SJCRH30 (cell line): ENCODE measurements around the gene PTPRE. TPM values are rescaled to one million over a fixed set of nuclear protein-coding genes. Genes with fewer than 3 reads are reported as not detected.
"Not testable (repeated sequence)": the region's sequence is repeated elsewhere in the genome, so short reads cannot be mapped to it uniquely, and the experiment has no call there.

Source experiments
- DNase-seq, 2 experiments: peaks; one replicate each; pipeline ENCODE4 v3.0.0-alpha.2; 2015 to 2020
- H3K27ac ChIP-seq: fragments of 250-450 bp; sonication (Bioruptor Pico); 2 replicates; pipeline ENCODE4 v1.5.1; 2020; ENCODE audit warnings: mild to moderate bottlenecking, moderate library complexity
- H3K27me3 ChIP-seq: fragments of 250-450 bp; sonication (Bioruptor Pico); 2 replicates; pipeline ENCODE4 v1.5.1; 2020; ENCODE audit warnings: mild to moderate bottlenecking, moderate library complexity
- H3K36me3 ChIP-seq: fragments of 250-450 bp; sonication (Bioruptor Pico); 2 replicates; pipeline ENCODE4 v1.5.1; 2020; ENCODE audit warnings: mild to moderate bottlenecking, moderate library complexity
- H3K4me1 ChIP-seq: fragments of 250-450 bp; sonication (Bioruptor Pico); 2 replicates; pipeline ENCODE4 v1.5.1; 2020; ENCODE audit warnings: mild to moderate bottlenecking, moderate library complexity
- H3K4me3 ChIP-seq: fragments of 250-450 bp; sonication (Bioruptor Pico); 2 replicates; pipeline ENCODE4 v1.5.1; 2020; ENCODE audit warnings: mild to moderate bottlenecking, moderate library complexity
- H3K9me3 ChIP-seq: fragments of 250-450 bp; sonication (Bioruptor Pico); replicated peaks from 2 replicates; pipeline ENCODE4 v1.5.1; 2020; ENCODE audit warnings: mild to moderate bottlenecking, moderate library complexity
- total RNA-seq: library from RNA; depleted of rRNA; stranded (reverse); fragments of >200 nt; shearing (Covaris generic); gene quantifications from 2 replicates; pipeline ENCODE4 v1.2.3, GENCODE V29; 2014

PTPRE gene
- total RNA-seq, 1 experiment from 2014 or later: 5.2 TPM

GRCh38 chr10:127979045-127979444 is 72.1 kb downstream of the PTPRE start:
- DNase-seq: no peak
- Histone ChIP-seq H3K9me3 (no peaks in the 10 kb centered on the region), H3K27me3 (no peaks in the 10 kb centered on the region), H3K4me1 (peaks cover 8% of the 10 kb centered on the region), H3K27ac (no peak overlapping the region), H3K4me3 (no peak overlapping the region), H3K36me3 (no peaks in the 10 kb centered on the region)

DNA sequence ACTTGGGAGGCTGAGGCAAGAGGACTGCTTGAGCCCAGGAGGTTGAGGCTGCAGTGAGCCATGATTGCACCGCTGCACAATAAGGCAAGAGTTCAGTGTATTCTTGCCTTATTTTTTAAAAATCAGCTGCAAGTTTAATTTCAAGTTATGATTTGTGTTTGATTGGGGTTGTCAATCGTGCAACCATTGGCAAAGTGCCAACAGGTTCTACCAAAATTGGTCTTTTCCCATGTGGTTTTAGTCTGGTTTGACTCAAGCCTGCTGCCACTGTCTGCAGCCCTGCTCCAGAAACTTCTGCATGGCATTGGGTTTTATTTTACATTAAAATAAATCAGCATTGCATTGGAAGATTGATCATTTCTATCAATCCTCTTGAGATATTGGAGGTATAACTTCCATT is 72.7 kb downstream of the PTPRE start:
- Histone ChIP-seq H3K4me3 (no peak overlapping the region), H3K36me3 (no peaks in the 10 kb centered on the region), H3K27ac (no peak overlapping the region), H3K27me3 (no peaks in the 10 kb centered on the region), H3K9me3 (no peaks in the 10 kb centered on the region), H3K4me1 (peaks cover 8% of the 10 kb centered on the region)
- DNase-seq: no peak

- no peaks in the 10 kb centered on the region for H3K27me3 ChIP-seq
- DNase-seq: no peak
- H3K9me3 ChIP-seq: no peaks in the 10 kb centered on the region
- peaks cover 8% of the 10 kb centered on the region for H3K4me1 ChIP-seq
- no peaks in the 10 kb centered on the region for H3K36me3 ChIP-seq
- no peak overlapping the region for H3K27ac ChIP-seq
- H3K4me3 ChIP-seq: no peak overlapping the region
These were observed 74.0 kb downstream of the PTPRE start for GRCh38 chr10:127980898-127981297.

- Histone ChIP-seq H3K4me1 (no peaks in the 10 kb centered on the region; the same call in 1 of the 2 replicates), H3K9me3 (no peaks in the 10 kb centered on the region), H3K36me3 (no peaks in the 10 kb centered on the region), H3K27ac (no peak overlapping the region), H3K4me3 (no peak overlapping the region), H3K27me3 (no peaks in the 10 kb centered on the region)
- no peak for DNase-seq
These were observed 75.7 kb downstream of the PTPRE start for GRCh38 chr10:127982601-127983000.

DNA sequence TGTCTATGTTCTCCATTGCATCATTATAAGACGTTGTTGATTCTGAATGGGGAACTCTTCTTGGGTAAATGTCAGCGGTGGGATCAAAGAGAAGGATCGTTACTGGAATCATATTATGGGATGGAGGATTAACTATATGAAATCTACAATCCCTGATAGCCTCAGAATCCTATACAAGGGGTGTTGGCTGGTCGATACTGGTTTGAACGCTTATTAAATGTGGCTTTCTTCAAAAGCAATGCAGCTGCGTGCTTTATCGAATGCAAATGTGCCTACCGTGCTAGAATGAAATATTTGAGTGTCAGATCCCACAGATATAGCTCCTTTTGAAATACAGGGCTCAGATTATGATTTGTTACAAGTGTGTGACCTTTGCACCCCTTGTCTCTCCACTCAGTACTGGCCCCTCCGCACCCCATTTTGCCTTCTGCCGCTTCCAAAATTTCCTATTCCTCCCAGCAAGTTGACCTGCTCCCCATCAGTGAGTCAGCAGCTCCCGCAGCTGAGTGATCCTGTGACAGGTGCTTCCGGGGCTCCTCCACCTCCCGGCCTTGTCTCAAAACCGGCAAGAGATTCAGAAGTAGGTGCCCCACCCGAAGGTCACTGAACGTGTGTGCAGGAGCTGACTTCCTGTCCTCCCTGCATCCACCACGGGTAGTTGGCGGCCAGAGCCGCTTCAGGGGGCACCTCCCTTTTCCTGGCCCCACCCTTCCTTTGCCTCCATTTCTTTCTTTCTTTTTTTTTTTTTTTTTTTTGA is 76.6 kb downstream of the PTPRE start:
- Histone ChIP-seq H3K4me3 (no peak overlapping the region), H3K27ac (no peak overlapping the region), H3K36me3 (no peaks in the 10 kb centered on the region), H3K9me3 (no peaks in the 10 kb centered on the region), H3K4me1 (no peaks in the 10 kb centered on the region), H3K27me3 (no peaks in the 10 kb centered on the region)
- peak in 1 of 2 experiments; percentile 22 for DNase-seq

- no peaks in the 10 kb centered on the region for H3K4me1 ChIP-seq
- H3K9me3 ChIP-seq: no peaks in the 10 kb centered on the region
- no peaks in the 10 kb centered on the region for H3K36me3 ChIP-seq
- no peak overlapping the region for H3K27ac ChIP-seq
- no peaks in the 10 kb centered on the region for H3K27me3 ChIP-seq
- DNase-seq: no peak
- H3K4me3 ChIP-seq: no peak overlapping the region
These were observed 78.0 kb downstream of the PTPRE start for GRCh38 chr10:127984945-127985344.

GRCh38 chr10:127986531-127987466 is 79.9 kb downstream of the PTPRE start:
- peaks cover 9% of the 10 kb centered on the region for H3K4me1 ChIP-seq
- no peaks in the 10 kb centered on the region; the same call in 1 of the 2 replicates for H3K27me3 ChIP-seq
- H3K4me3 ChIP-seq: no peak overlapping the region
- no peaks in the 10 kb centered on the region for H3K36me3 ChIP-seq
- no peaks in the 10 kb centered on the region for H3K9me3 ChIP-seq
- no peak overlapping the region for H3K27ac ChIP-seq
- DNase-seq: no peak

GRCh38 chr10:127987467-127988380 is 80.8 kb downstream of the PTPRE start:
- Histone ChIP-seq H3K27ac (no peak overlapping the region), H3K9me3 (no peaks in the 10 kb centered on the region), H3K4me3 (no peak overlapping the region), H3K36me3 (no peaks in the 10 kb centered on the region), H3K27me3 (no peaks in the 10 kb centered on the region; the same call in 1 of the 2 replicates), H3K4me1 (peaks cover 9% of the 10 kb centered on the region)
- no peak for DNase-seq

GRCh38 chr10:127989481-127990012 is 82.6 kb downstream of the PTPRE start:
- no peak overlapping the region for H3K4me3 ChIP-seq
- H3K27me3 ChIP-seq: peaks cover 4% of the 10 kb centered on the region; the same call in 1 of the 2 replicates

DNA sequence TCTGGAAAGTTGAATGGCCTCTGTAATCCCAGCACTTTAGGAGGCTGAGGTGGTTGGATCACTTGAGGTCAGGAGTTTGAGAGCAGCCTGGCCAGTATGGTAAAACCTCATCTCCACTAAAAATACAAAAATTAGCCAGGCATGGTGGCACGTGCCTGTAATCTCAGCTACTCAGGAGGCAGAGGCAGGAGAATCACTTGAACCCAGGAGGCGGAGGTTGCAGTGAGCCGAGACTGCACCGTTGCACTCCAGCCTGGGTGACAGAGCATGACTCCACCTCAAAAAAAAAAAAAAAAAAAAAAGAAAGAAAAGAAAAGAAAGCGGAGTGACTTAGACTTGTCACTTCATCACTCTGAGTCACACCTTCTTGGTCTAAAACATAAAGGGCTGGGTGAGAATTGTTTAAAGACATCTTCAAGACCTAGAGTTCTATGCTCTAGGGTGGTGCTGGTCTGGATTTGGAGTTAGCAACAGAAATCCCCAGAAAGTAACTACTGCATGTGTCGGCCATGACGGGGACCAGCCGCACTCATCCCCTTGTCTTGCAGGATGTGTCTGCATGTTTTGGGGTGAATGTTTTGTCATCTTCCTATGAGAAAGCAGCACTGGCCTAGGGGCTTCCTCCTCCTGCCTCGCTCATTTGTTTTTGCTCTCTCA is 83.4 kb downstream of the PTPRE start:
- not testable (repeated sequence) for H3K9me3 ChIP-seq, H3K4me1 ChIP-seq, H3K27me3 ChIP-seq, H3K27ac ChIP-seq, H3K4me3 ChIP-seq, DNase-seq, H3K36me3 ChIP-seq

More at GRCh38 chr10:127989481-127990012, 82.6 kb downstream of the PTPRE start:
- Histone ChIP-seq H3K9me3 (no peaks in the 10 kb centered on the region), H3K36me3 (no peaks in the 10 kb centered on the region), H3K27ac (no peak overlapping the region), H3K4me1 (peaks cover 9% of the 10 kb centered on the region)
- no peak for DNase-seq

DNA sequence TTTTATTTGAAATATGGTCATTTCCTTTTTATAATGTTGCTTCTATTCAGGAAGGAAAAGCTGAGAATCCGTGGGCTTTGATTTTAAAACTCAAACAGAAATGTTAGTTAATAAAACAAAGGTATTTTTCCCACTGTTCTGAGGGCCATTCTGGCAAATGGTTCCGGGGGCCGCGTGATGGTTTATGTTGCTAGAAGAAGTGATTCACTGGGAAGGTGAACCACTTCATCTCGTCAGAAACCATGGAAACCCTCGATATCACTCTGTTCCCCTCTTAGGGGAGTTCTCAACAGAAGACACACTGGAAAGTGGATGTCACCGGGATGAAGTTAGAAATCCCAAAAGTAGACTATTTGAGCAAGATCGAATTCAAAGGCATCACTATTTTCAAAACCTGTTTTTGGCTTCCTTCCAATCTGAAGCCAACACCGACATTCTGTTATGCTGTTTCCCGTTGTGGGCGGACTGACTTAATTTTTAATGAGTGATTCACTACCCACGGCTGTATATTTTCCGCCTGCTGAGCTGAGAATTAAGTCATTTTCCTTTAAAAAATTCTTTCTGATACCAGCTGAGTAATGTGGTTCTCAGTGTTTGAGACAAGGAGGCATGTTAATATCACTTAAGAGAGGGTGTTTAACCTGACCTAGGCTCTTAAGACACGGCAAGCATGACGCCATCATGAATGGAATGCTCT is 84.1 kb downstream of the PTPRE start:
- H3K4me1 ChIP-seq: peaks cover 9% of the 10 kb centered on the region
- peak overlapping the region; percentile 39 for H3K27ac ChIP-seq
- H3K4me3 ChIP-seq: peak overlapping the region; percentile 26; the same call in 1 of the 2 replicates
- peaks cover 4% of the 10 kb centered on the region; the same call in 1 of the 2 replicates for H3K27me3 ChIP-seq
- H3K9me3 ChIP-seq: no peaks in the 10 kb centered on the region
- H3K36me3 ChIP-seq: no peaks in the 10 kb centered on the region
- DNase-seq: peak in 1 of 2 experiments; percentile 33

GRCh38 chr10:127991543-127992255 is 84.8 kb downstream of the PTPRE start:
- Histone ChIP-seq H3K36me3 (no peaks in the 10 kb centered on the region), H3K9me3 (no peaks in the 10 kb centered on the region), H3K27ac (peak overlapping the region; percentile 39), H3K4me1 (peaks cover 9% of the 10 kb centered on the region), H3K4me3 (peak overlapping the region; percentile 26; the same call in 1 of the 2 replicates), H3K27me3 (peaks cover 4% of the 10 kb centered on the region; the same call in 1 of the 2 replicates)
- DNase-seq: no peak
